Activated CD8-positive, alpha-beta T cell treated with anti-CD3 and anti-CD28 coated beads for 36 hours (primary cell): ENCODE results near the gene TXNL4A. TPM values are rescaled to one million over a fixed set of nuclear protein-coding genes. Genes with fewer than 3 reads are reported as not detected.

Experiments used
- ATAC-seq: fragments of 200-7000 bp; cut with Tn5 transposase; one replicate; pipeline ENCODE4 v1.10.0; 2021; ENCODE audit warnings: mild to moderate bottlenecking, moderate library complexity
- CTCF ChIA-PET: fragments of 350-600 bp; sonication (Branson Sonifier 250); formaldehyde crosslinking; loops from one replicate; lab custom pipeline; 2021; ENCODE audit warnings: antibody characterized with exemption; lab: Charles Lee
- POLR2A ChIA-PET: fragments of 350-600 bp; sonication (Branson Sonifier 250); formaldehyde crosslinking; loops from one replicate; lab custom pipeline; 2021; ENCODE audit warnings: antibody characterized with exemption; lab: Charles Lee
- DNase-seq: peaks from one replicate; pipeline ENCODE4 v3.0.0-alpha.2; 2020
- H3K27ac Mint-ChIP-seq: one replicate; pipeline ENCODE4 v1.8.0; 2021; ENCODE audit warnings: mild to moderate bottlenecking, mixed read lengths
- H3K27me3 Mint-ChIP-seq: one replicate; pipeline ENCODE4 v1.8.0; 2021; ENCODE audit warnings: mixed read lengths
- H3K36me3 Mint-ChIP-seq: one replicate; pipeline ENCODE4 v1.8.0; 2021; ENCODE audit warnings: low read depth, mixed read lengths
- H3K4me1 Mint-ChIP-seq: one replicate; pipeline ENCODE4 v1.8.0; 2021; ENCODE audit warnings: low read depth, mixed read lengths
- H3K4me3 Mint-ChIP-seq: one replicate; pipeline ENCODE4 v1.8.0; 2021; ENCODE audit warnings: mild to moderate bottlenecking, moderate library complexity, mixed read lengths
- H3K9me3 Mint-ChIP-seq: one replicate; pipeline ENCODE4 v1.8.0; 2021; ENCODE audit warnings: mixed read lengths
- intact Hi-C: fragments of 100-400 bp; cut with micrococcal nuclease; formaldehyde crosslinking; loops from one replicate; pipeline ENCODE4 v1.10.0; 2022
- total RNA-seq, 2 experiments: library from RNA; stranded (reverse); gene quantifications; one replicate each; pipeline ENCODE4 v1.2.3, GENCODE V29; 2021
- TF ChIP-seq, protein P1 (sequence below): fragments of 200-600 bp; IDR thresholded peaks from one replicate; pipeline ENCODE4 v1.8.0; 2022; ENCODE audit warnings: antibody characterized with exemption, mild to moderate bottlenecking

Gene TXNL4A
- total RNA-seq, 2 experiments from 2014 or later: 172 to 189 TPM

DNA sequence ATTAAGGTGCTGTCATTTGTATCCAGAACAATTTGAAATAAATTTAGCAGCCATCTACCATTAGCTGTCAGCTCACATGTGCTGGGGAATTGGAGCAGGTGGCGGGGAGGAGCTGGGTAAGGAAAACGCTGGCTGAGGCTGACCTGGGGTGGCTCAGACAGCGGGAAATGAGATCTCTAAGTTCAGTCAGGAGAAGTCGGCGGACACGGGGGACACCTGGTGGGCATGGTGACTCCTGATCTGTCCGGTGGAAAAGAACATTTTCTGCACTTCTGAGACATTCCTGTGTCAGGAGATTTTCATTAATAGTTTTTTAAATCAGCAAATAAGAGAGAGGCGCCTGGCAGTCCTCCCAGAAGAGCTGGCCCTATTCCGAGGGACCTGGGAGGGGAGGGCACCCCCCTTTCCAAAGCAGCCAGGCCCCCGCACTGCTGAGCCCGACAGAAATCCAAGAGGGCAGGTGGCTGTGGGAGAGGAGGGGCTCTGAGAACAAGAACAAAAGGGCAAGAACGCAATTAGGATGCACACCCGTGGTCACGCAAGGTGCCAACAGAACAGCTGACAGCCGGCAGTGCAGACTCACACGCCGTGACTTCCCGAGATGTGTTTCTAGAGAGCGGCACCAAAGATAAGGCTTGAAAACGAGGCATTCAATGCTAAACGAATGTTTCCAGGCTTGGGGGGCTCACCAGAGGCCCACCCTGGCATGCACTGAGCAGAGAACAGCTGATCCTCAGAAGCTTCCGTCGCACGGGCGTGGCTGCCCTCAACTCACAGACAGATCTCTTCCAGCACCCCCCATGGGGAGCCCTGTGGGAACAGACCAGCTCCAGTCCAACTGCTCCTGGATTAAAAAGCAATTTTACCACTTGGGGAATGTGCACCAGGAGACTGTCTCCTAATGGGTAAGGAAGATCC is 63.3 kb downstream of the TXNL4A start:
- CTCF ChIA-PET: no interaction called here
- Mint-ChIP-seq H3K4me1 (no peaks in the 10 kb centered on the region), H3K9me3 (peaks cover 16% of the 10 kb centered on the region), H3K4me3 (no peak overlapping the region), H3K27me3 (no peaks in the 10 kb centered on the region), H3K36me3 (peaks cover 35% of the 10 kb centered on the region), H3K27ac (no peak overlapping the region)
- intact Hi-C loops: no loop called here
- DNase-seq (no peak), ATAC-seq (no peak)
- POLR2A ChIA-PET: interaction anchor here (0.6 kb wide), 2 partner anchors 14 to 17 kb away, joined by 3 read pairs; no protein-coding TSS in a partner anchor
- TF ChIP-seq, protein P1, sequence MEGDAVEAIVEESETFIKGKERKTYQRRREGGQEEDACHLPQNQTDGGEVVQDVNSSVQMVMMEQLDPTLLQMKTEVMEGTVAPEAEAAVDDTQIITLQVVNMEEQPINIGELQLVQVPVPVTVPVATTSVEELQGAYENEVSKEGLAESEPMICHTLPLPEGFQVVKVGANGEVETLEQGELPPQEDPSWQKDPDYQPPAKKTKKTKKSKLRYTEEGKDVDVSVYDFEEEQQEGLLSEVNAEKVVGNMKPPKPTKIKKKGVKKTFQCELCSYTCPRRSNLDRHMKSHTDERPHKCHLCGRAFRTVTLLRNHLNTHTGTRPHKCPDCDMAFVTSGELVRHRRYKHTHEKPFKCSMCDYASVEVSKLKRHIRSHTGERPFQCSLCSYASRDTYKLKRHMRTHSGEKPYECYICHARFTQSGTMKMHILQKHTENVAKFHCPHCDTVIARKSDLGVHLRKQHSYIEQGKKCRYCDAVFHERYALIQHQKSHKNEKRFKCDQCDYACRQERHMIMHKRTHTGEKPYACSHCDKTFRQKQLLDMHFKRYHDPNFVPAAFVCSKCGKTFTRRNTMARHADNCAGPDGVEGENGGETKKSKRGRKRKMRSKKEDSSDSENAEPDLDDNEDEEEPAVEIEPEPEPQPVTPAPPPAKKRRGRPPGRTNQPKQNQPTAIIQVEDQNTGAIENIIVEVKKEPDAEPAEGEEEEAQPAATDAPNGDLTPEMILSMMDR: no peak

DNA sequence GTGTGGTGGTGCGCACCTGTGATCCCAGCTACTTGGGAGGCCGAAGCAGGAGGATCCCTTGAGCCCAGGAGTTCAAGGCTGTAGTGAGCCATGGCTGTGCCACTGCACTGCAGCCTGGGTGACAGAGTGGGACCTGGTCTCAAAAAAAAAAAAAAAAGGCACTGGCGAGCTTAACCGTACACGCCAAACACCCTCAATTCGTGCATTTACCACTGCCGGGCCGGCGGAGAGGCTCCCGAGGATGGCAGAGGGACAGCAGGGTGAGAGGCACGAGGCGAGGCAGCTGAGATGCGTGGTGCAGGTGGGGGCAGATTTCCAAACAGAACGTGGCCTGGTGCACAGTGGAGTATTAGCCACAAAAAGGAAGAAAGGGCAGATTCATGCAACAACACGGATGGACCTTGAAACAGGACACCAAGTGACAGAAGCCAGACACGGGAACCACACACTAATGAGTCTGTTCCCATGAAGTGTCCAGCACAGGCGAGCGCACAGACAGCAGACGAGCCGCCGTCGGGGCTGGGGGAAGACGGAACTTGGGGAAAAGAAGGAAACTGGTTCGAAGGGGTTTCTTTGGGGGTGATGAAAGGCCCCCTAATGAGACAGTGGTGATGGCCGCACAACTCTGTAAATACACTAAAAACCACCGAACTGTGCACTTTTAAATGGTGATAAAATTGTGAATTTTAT is 64.3 kb downstream of the TXNL4A start:
- Mint-ChIP-seq H3K4me1 (no peaks in the 10 kb centered on the region), H3K9me3 (peaks cover 7% of the 10 kb centered on the region), H3K36me3 (peaks cover 25% of the 10 kb centered on the region), H3K27me3 (no peaks in the 10 kb centered on the region), H3K27ac (no peak overlapping the region), H3K4me3 (no peak overlapping the region)
- CTCF ChIA-PET: no interaction called here
- intact Hi-C loops: no loop called here
- no peak for DNase-seq
- POLR2A ChIA-PET: no interaction called here
- TF ChIP-seq, protein P1: no peak
- ATAC-seq: no peak

DNA sequence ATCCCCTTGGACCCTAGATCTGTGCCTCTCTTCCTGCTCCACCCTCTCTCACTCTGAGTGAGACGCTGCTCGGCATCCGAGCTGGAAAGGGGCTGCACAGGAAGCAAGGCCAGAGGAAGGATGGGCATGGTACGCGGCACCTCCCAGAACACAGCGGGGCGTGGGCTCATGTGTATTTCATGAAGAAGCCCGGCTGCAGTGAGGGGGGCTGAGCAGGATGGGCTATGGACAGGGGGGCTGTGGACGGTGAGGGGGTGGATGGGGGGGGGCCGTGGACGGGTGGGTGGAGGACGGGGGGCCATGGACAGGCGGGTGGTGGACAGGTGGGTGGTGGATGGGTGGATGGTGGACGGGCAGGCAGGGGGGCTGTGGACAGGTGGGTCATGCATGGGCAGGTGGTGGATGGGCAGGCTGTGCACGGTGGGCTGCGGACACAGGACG is 65.4 kb downstream of the TXNL4A start:
- Mint-ChIP-seq H3K9me3 (no peaks in the 10 kb centered on the region), H3K27ac (no peak overlapping the region), H3K36me3 (peaks cover 19% of the 10 kb centered on the region), H3K4me3 (no peak overlapping the region), H3K4me1 (no peaks in the 10 kb centered on the region), H3K27me3 (no peaks in the 10 kb centered on the region)
- ChIA-PET POLR2A (no interaction called here), CTCF (no interaction called here)
- TF ChIP-seq, protein P1: no peak
- intact Hi-C loops: no loop called here
- DNase-seq (no peak), ATAC-seq (no peak)

DNA sequence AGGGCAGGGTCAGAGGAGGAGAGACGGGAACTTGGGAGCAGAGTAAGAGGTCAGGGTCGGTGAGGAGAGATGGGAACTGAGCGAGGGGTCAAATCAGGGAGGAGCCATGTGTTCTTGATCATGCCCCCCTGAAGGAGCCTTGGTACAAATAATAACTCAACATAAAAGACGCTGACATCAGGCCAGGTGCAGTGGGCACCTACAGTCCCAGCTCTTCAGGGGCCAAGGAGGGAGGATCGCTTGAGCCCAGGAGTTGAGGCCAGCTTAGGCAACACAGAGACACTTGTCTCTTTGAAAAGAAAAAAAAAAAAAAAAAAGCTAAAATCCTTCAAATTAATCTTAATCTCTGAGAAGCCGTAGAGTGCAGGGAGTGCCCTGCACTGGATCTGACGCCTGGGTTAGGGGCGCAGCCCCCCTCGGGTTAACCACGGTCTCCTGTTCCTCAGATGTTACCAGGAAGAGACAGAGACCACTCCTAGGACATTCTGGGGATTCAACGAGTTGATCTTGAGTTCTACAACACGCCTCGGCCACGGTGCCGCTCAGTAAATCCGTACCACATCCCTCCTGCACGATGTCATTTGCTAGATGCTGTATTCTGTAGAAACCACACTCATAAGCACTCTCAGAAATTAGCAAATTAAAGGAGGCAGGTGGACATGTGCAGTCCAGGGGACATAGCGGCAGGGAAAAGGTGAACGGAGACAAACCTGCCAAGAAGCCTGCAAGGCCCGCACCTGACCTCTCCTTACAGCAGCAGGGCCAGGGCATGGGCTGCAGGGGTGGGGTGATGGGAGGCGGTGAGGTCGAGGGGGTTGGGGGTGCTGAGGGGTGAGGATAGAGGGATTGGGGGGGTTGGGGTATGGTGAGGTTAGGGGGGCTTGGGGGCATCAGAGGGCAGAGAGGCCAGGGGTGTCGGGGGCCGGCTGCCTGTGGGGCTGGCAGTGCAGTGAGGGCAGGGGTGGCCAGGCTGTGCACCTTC is 66.1 kb downstream of the TXNL4A start:
- DNase-seq: no peak
- TF ChIP-seq, protein P1: no peak
- ChIA-PET POLR2A (no interaction called here), CTCF (no interaction called here)
- Mint-ChIP-seq H3K9me3 (no peaks in the 10 kb centered on the region), H3K27me3 (no peaks in the 10 kb centered on the region), H3K36me3 (peaks cover 17% of the 10 kb centered on the region), H3K4me3 (no peak overlapping the region), H3K4me1 (no peaks in the 10 kb centered on the region), H3K27ac (no peak overlapping the region)
- intact Hi-C loops: no loop called here
- no peak for ATAC-seq

Other genes with a start within 250 kb of the TXNL4A start
- not detected for gene KCNG2, start 190.6 kb downstream of the TXNL4A start, total RNA-seq
- gene SLC66A2, start 36.9 kb downstream of the TXNL4A start, total RNA-seq: 10 to 100 TPM; 28.2 to 29.7 TPM
- gene HSBP1L1, start 23.9 kb downstream of the TXNL4A start, total RNA-seq: 1 to 10 TPM; 5.1 TPM
- 10 to 100 TPM; 41.7 to 45.5 TPM for gene RBFA, start 45.9 kb upstream of the TXNL4A start, total RNA-seq
- gene ADNP2, start 120.7 kb upstream of the TXNL4A start, total RNA-seq: 10 to 100 TPM; 22.1 to 22.5 TPM